ENCODE results near the gene KLHL4. TPM values are rescaled to one million over a fixed set of nuclear protein-coding genes. Genes with fewer than 3 reads are reported as not detected.
"Not testable (repeated sequence)": the region's sequence is repeated elsewhere in the genome, so short reads cannot be mapped to it uniquely, and the experiment has no call there.

Gene KLHL4
- total RNA-seq, 1 donor from 2014 or later, result 3.2 TPM

GRCh38 chrX:87663421-87663820, 145.8 kb downstream of the KLHL4 start:
- DNase-seq, result no peak

DNA sequence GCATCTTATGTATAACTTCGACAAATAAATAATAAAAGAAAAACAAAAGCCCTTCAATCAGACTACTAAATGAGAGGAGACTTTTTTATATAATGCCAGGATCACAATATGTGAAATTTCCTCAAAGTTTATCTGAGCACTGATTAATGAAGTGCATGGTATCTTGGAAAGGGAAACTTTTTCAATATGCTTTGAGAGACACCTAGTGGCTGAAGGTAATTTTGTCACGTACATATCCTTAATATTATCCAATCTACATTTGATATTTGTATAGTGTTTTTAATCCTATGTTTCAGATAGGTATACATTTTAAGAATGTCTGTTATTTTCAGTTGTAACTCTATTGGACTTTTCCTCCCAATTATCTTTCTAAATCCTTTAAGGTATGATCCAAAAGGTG, 146.8 kb downstream of the KLHL4 start:
- no peak for DNase-seq

GRCh38 chrX:87679849-87680248, 162.2 kb downstream of the KLHL4 start:
- DNase-seq, result no peak

- DNase-seq, result no peak
These were observed 170.1 kb downstream of the KLHL4 start for GRCh38 chrX:87687703-87688102.

DNA sequence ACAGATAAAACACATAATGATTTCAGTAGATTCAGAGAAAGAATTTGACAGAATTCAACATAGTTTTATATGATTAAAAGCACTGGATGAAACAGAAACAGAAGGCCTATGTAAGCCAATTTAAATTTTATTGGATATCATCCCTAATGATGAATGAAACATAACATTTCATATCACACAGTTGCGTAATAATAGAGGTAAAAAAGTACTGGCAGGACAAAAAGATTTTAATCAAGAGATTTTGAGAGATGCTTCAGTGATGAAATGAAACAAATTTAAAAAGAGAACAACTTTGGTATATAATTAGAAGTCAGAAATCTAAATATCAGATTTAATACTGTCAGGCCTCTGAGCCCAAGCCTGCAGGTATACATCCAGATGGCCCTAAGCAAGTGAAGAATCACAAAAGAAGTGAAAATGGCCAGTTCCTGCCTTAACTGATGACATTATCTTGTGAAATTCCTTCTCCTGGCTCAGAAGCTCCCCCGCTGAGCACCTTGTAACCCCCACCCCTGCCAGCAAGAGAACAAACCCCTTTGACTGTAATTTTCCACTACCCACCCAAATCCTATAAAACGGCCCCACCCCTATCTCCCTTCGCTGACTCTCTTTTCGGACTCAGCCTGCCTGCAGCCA, 170.6 kb downstream of the KLHL4 start:
- DNase-seq, result not testable (repeated sequence)

- not testable (repeated sequence) for DNase-seq
These were observed 171.6 kb downstream of the KLHL4 start for GRCh38 chrX:87689218-87689617.

DNA sequence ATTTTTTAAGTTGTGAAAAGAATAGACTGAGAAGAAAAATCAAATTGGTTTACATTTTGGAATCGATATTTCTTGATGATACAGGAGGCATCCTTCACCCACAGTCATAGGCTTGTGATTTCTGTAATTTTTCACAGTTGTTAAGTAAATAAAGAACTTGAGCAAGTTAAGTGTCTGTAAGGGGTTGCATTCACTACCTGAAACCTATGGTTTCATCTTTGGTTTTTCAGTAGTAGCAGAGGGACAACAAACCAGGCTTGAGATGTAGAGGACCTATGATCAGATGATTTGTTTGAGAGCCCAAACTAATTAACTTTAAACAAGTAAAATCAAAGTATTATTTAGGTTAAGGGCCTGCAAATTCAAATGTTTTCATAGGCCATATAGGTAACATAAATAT, 175.6 kb downstream of the KLHL4 start:
- DNase-seq, result no peak

DNA sequence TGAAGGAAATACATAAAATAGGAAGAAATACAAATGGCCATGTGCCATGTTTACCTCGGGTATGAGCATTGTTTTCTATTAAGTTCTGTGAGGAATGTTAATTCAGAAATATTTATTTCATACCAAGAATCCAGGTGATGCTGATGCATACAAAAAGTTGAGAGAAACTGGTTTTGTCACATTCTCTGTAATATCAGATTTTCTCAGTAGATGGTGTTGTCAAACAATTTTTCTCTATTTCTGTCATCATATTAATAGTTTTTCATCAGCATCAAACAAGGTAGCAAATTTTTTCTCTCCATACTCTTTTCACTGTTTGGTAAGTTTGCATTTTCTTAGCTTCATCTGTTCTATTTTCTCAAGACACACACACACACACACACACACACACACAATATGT, 179.8 kb downstream of the KLHL4 start:
- no peak for DNase-seq

GRCh38 chrX:87702795-87703194, 185.2 kb downstream of the KLHL4 start:
- DNase-seq, result no peak

DNA sequence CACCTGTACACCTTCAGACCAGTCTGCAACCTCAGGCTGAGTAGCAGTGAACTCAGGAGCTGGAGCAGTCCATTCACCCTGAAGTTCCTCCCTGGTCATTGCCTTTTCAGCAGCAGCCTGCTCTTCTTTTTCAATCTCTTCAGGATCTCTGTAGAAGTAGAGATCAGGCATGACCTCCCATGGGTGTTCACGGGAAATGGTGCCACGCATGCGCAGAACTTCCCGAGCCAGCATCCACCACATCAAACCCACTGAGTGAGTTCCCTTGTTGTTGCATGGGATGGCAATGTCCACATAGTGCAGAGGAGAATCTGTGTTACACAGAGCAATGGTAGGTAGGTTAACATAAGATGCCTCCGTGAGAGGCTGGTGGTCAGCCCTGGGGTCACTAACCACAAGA, 185.9 kb downstream of the KLHL4 start:
- DNase-seq, result not testable (repeated sequence)

- DNase-seq, result no peak
These were observed 188.5 kb downstream of the KLHL4 start for GRCh38 chrX:87706134-87706533.

- no peak for DNase-seq
These were observed 193.0 kb downstream of the KLHL4 start for GRCh38 chrX:87710580-87710979.

Data from skin of body (tissue), 2 donors.